B cell (primary cell): ENCODE measurements around the gene KCNK13. TPM values are rescaled to one million over a fixed set of nuclear protein-coding genes. Genes with fewer than 3 reads are reported as not detected.

Experiments used
- ATAC-seq: fragments of 200-7000 bp; cut with Tn5 transposase; one replicate; pipeline ENCODE4 v1.10.0; 2021; ENCODE audit warnings: low read depth, mild to moderate bottlenecking, moderate number of reproducible peaks, moderate library complexity
- CTCF ChIA-PET: fragments of 350-600 bp; sonication (Branson Sonifier 250); formaldehyde crosslinking; loops from one replicate; lab custom pipeline; 2021; ENCODE audit warnings: antibody characterized with exemption, inconsistent platforms; lab: Charles Lee
- POLR2A ChIA-PET: fragments of 350-600 bp; sonication (Branson Sonifier 250); formaldehyde crosslinking; loops from one replicate; lab custom pipeline; 2021; ENCODE audit warnings: antibody characterized with exemption; lab: Charles Lee
- DNase-seq: peaks from one replicate; pipeline ENCODE4 v3.0.0; 2013
- H2AFZ ChIP-seq: 2 replicates; pipeline ENCODE4 v1.6.1; 2012; ENCODE audit warnings: mild to moderate bottlenecking, low read depth, low read length; ENCODE audit not compliant: insufficient read depth, poor library complexity, severe bottlenecking
- H3K27ac ChIP-seq, 2 donors: 1 replicate in 1 of 2; 2 replicates in 1 of 2; pipeline ENCODE4 v1.5.1; 2012 to 2013; ENCODE audit warnings: low read length in 2 of 2, mild to moderate bottlenecking in 2 of 2, moderate library complexity in 1 of 2
- H3K27me3 ChIP-seq, 4 experiments: fragments of 200-600 bp in 1 of 4; sonication (generic) in 1 of 4; replicated peaks in 1 of 4; 1 replicate in 2 of 4; 2 replicates in 2 of 4; pipeline versions ENCODE4 v1.6.1 to v1.7.0; 2013 to 2016; ENCODE audit warnings: low read length in 3 of 4, mild to moderate bottlenecking in 2 of 4, mixed read lengths in 1 of 4, moderate library complexity in 1 of 4; ENCODE audit not compliant: insufficient read depth in 4 of 4, control insufficient read depth in 3 of 4; ENCODE audit errors: control extremely low read depth in 1 of 4
- H3K36me3 ChIP-seq, 2 experiments: replicated peaks in 1 of 2; 1 replicate in 1 of 2; 2 replicates in 1 of 2; pipeline versions ENCODE4 v1.6.1 to v1.7.1; 2013; ENCODE audit warnings: low read length in 1 of 2; ENCODE audit not compliant: insufficient read depth in 2 of 2, control insufficient read depth in 1 of 2; ENCODE audit errors: control extremely low read depth in 1 of 2, extremely low read depth in 1 of 2
- H3K4me1 ChIP-seq, 2 donors: fragments of 200-600 bp in 1 of 2; sonication (generic) in 1 of 2; 1 replicate in 1 of 2; 2 replicates in 1 of 2; pipeline versions ENCODE4 v1.5.1 to v1.6.1; 2013 to 2017; ENCODE audit warnings: low read length in 2 of 2; ENCODE audit not compliant: control insufficient read depth in 2 of 2, insufficient read depth in 2 of 2
- H3K4me2 ChIP-seq: replicated peaks from 2 replicates; pipeline ENCODE3; 2012; ENCODE audit warnings: mild to moderate bottlenecking, low read depth, low read length; ENCODE audit not compliant: poor library complexity, severe bottlenecking
- H3K4me3 ChIP-seq, 5 experiments: fragments of 200-600 bp in 1 of 5; sonication (generic) in 1 of 5; 1 replicate in 3 of 5; 2 replicates in 2 of 5; pipeline versions ENCODE4 v1.5.1 to v1.7.0; 2011 to 2016; ENCODE audit warnings: low read length in 4 of 5, mild to moderate bottlenecking in 4 of 5, low read depth in 2 of 5, control low read depth in 1 of 5, moderate library complexity in 1 of 5; ENCODE audit not compliant: insufficient read depth in 1 of 5; ENCODE audit errors: control extremely low read depth in 1 of 5, extremely low read depth in 1 of 5
- H3K79me2 ChIP-seq: fragments of 200-600 bp; sonication (generic); one replicate; pipeline ENCODE4 v1.6.0; 2016; ENCODE audit warnings: low read length; ENCODE audit not compliant: control insufficient read depth, insufficient read depth
- H3K9ac ChIP-seq: fragments of 200-600 bp; sonication (generic); 2 replicates; pipeline ENCODE4 v1.6.1; 2017; ENCODE audit warnings: mild to moderate bottlenecking, low read length, moderate library complexity
- H3K9me3 ChIP-seq, 3 donors: one replicate each; pipeline versions ENCODE4 v1.6.1 to v1.7.1; 2013; ENCODE audit warnings: low read length in 2 of 3; ENCODE audit not compliant: control insufficient read depth in 2 of 3, insufficient read depth in 1 of 3; ENCODE audit errors: control extremely low read depth in 1 of 3
- H4K20me1 ChIP-seq: 2 replicates; pipeline ENCODE4 v1.6.0; 2012; ENCODE audit warnings: mild to moderate bottlenecking, low read length; ENCODE audit not compliant: insufficient read depth, control insufficient read depth, poor library complexity, severe bottlenecking
- H3K27ac Mint-ChIP-seq: one replicate; pipeline ENCODE4 v1.8.0; 2021; ENCODE audit warnings: mixed read lengths
- H3K27me3 Mint-ChIP-seq: one replicate; pipeline ENCODE4 v1.8.0; 2021; ENCODE audit warnings: mixed read lengths
- H3K4me1 Mint-ChIP-seq: one replicate; pipeline ENCODE4 v1.8.0; 2021; ENCODE audit warnings: mixed read lengths
- H3K4me3 Mint-ChIP-seq: one replicate; pipeline ENCODE4 v1.8.0; 2021; ENCODE audit warnings: mixed read lengths
- H3K9me3 Mint-ChIP-seq: one replicate; pipeline ENCODE4 v1.8.0; 2022; ENCODE audit warnings: mixed read lengths; ENCODE audit not compliant: insufficient read depth
- CTCF ChIP-seq: fragments of 200-600 bp; IDR thresholded peaks from one replicate; pipeline ENCODE4 v1.8.0; 2022; ENCODE audit warnings: antibody characterized with exemption, mild to moderate bottlenecking
- EZH2 ChIP-seq: IDR thresholded peaks from 2 replicates; pipeline ENCODE4 v1.6.1; 2012; ENCODE audit warnings: borderline replicate concordance, low read depth, mild to moderate bottlenecking, moderate library complexity, low read length; ENCODE audit not compliant: insufficient read depth, poor library complexity, severe bottlenecking
- WGBS: methylation state at CpG from one replicate; pipeline ENCODE4 v1.1.5; 2013; ENCODE audit warnings: missing lambda C conversion rate; ENCODE audit not compliant: insufficient coverage; 5-methylcytosine and 5-hydroxymethylcytosine counted together
- intact Hi-C: fragments of 100-400 bp; cut with micrococcal nuclease; formaldehyde crosslinking; loops from one replicate; pipeline ENCODE4 v1.10.0; 2022
- polyA plus RNA-seq: library from polyadenylated mRNA; depleted of rRNA; stranded (reverse); fragments of >200 nt; gene quantifications from 2 replicates; pipeline ENCODE4 v1.2.3, GENCODE V29; 2012
- total RNA-seq, 2 donors: library from RNA; stranded (reverse); fragments of 120-200 nt in 1 of 2; gene quantifications; 1 replicate in 1 of 2; 2 replicates in 1 of 2; pipeline versions ENCODE4 v1.2.3 to v1.2.4, GENCODE V29; 2013 to 2022

Gene KCNK13
- total and polyA plus RNA-seq, 2 donors (not counting 1 experiment from before 2014, with no cell fraction given) = 0.03 TPM; not detected in 1

GRCh38 chr14:90040411-90040810 lies 21.4 kb upstream of the KCNK13 start:
- H3K27me3 ChIP-seq = no peaks in the 10 kb centered on the region
- 97% methylated on average over 2 of the region's 3 CpGs for WGBS
- no peaks in the 10 kb centered on the region for H3K27me3 Mint-ChIP-seq
- peaks cover 0 to 1% (median 0%) of the 10 kb centered on the region in 3 donors for H3K9me3 ChIP-seq
- no peaks in the 10 kb centered on the region for H3K79me2 ChIP-seq
- no peaks in the 10 kb centered on the region for H3K4me1 Mint-ChIP-seq
- no peaks in the 10 kb centered on the region for H4K20me1 ChIP-seq
- no peaks in the 10 kb centered on the region for H3K9me3 Mint-ChIP-seq
- TF ChIP-seq EZH2 (no peak), CTCF (no peak)
- ChIA-PET CTCF (no interaction called here), POLR2A (no interaction called here)
- H3K27ac ChIP-seq = no peak overlapping the region
- no peak overlapping the region for H3K4me2 ChIP-seq
- no peaks in the 10 kb centered on the region for H3K4me1 ChIP-seq
- no peak overlapping the region for H3K4me3 ChIP-seq
- H3K27ac Mint-ChIP-seq = no peak overlapping the region
- H3K9ac ChIP-seq = no peak overlapping the region
- DNase-seq (no peak), ATAC-seq (no peak)
- peaks cover 5 to 25% of the 10 kb centered on the region in 2 experiments for H3K36me3 ChIP-seq
- no peak overlapping the region for H2AFZ ChIP-seq
- intact Hi-C loops = no loop called here
- H3K4me3 Mint-ChIP-seq = no peak overlapping the region

GRCh38 chr14:90042496-90043252 lies 19.1 kb upstream of the KCNK13 start:
- Mint-ChIP-seq H3K27me3 (no peaks in the 10 kb centered on the region), H3K9me3 (no peaks in the 10 kb centered on the region), H3K4me3 (no peak overlapping the region), H3K4me1 (no peaks in the 10 kb centered on the region), H3K27ac (no peak overlapping the region)
- no peak overlapping the region for H2AFZ ChIP-seq
- H3K4me2 ChIP-seq = no peak overlapping the region
- no peaks in the 10 kb centered on the region for H3K4me1 ChIP-seq
- H4K20me1 ChIP-seq = no peaks in the 10 kb centered on the region
- H3K9me3 ChIP-seq = peaks cover 0 to 4% (median 1%) of the 10 kb centered on the region in 3 donors
- TF ChIP-seq CTCF (no peak), EZH2 (no peak)
- H3K79me2 ChIP-seq = no peaks in the 10 kb centered on the region
- H3K27me3 ChIP-seq = no peaks in the 10 kb centered on the region
- no CpG with 5 or more reads among the region's 9 CpGs for WGBS
- POLR2A ChIA-PET = no interaction called here
- no peak for DNase-seq
- H3K27ac ChIP-seq = no peak overlapping the region
- peaks cover 2 to 20% of the 10 kb centered on the region in 2 experiments for H3K36me3 ChIP-seq
- no peak for ATAC-seq
- no peak overlapping the region for H3K9ac ChIP-seq
- intact Hi-C loops = no loop called here
- H3K4me3 ChIP-seq = no peak overlapping the region
- CTCF ChIA-PET = no interaction called here
